ENCODE data around the gene REXO1.

REXO1 gene

GRCh38 chr19:1872807-1873523, 24.7 kb upstream of the REXO1 start:
- H3K27me3 Mint-ChIP-seq, result no peaks in the 10 kb centered on the region
- peaks cover 23 to 26% of the 10 kb centered on the region in 2 donors for H3K36me3 Mint-ChIP-seq
- peaks cover 14 to 44% of the 10 kb centered on the region in 2 donors for H3K4me1 Mint-ChIP-seq
- H3K27ac Mint-ChIP-seq, result peak overlapping the region; percentile 47
- H3K4me3 Mint-ChIP-seq, result peak overlapping the region; percentile 29 to 37
- ATAC-seq (replicated peaks) (no peak), DNase-seq (no peak)
- no peaks in the 10 kb centered on the region for H3K9me3 Mint-ChIP-seq

DNA sequence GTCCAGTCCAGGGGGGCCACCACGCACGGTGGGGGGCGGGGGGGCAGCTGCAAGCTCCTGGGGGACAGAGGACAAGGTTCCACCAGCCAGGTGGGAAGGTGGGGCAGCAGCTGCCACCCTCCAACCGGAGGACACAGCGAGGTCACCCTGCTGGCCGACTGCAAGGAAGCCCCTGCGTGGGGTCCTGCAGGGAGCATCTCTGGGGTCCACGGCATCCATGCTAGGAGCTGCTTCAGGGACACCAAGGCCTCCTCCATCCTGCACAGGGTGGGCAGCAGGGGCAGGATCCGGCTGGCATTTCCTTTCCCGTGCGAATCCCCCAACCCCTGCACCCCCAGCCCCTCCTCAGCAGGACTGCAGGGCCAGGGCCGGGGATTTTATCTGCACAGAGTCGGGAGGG, 23.3 kb upstream of the REXO1 start:
- H3K27me3 Mint-ChIP-seq, result no peaks in the 10 kb centered on the region
- H3K4me1 Mint-ChIP-seq, result peaks cover 18 to 53% of the 10 kb centered on the region in 2 donors
- no peaks in the 10 kb centered on the region for H3K9me3 Mint-ChIP-seq
- H3K27ac Mint-ChIP-seq, result no peak overlapping the region
- no peak overlapping the region for H3K4me3 Mint-ChIP-seq
- no peak for ATAC-seq (replicated peaks)
- peaks cover 24 to 27% of the 10 kb centered on the region in 2 donors for H3K36me3 Mint-ChIP-seq
- DNase-seq, result no peak

DNA sequence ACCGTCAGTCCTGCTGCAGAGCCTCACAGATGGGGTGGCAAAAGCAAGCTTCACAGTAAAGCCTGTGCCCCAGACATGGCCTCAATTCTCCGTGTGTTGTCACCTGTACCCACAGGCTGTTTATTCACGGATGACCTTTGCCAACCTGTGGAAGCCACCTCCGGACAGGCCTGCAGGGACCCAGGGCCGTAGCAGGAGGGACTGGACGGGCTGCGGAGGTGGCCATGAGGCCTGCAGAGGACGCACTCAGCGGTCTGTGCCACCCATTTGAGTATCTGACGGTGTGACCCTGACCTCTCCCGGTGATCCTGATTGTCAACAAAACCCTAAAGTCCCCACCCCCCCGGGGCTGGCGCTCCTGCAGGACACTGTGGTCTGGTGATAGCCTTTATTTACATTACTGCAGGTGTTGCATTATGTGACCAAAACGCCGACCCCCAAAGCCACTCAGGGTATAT, 22.9 kb upstream of the REXO1 start:
- DNase-seq, result no peak
- peaks cover 24 to 27% of the 10 kb centered on the region in 2 donors for H3K36me3 Mint-ChIP-seq
- no peak overlapping the region for H3K4me3 Mint-ChIP-seq
- no peaks in the 10 kb centered on the region for H3K9me3 Mint-ChIP-seq
- H3K27ac Mint-ChIP-seq, result no peak overlapping the region
- ATAC-seq (replicated peaks), result no peak
- H3K4me1 Mint-ChIP-seq, result peaks cover 18 to 48% of the 10 kb centered on the region in 2 donors
- H3K27me3 Mint-ChIP-seq, result no peaks in the 10 kb centered on the region

DNA sequence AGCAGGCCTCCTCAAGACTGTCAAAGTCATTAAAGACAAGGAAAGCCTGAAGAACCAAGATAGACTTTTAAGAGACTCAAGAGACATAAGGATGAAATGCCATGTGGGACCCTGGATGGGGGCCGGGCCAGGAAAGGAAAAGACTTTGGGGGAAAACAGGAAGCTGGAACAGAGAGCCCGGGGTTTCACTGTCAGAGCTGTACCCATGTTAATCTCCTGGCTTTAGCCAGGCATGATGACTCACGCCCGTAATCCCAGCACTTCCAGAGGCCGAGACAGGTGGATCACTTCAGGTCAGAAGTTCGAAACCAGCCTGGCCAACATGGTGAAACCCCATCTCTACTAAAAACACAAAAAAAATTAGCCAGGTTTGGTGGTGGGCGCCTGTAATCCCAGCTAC, 20.7 kb upstream of the REXO1 start:
- peaks cover 18 to 21% of the 10 kb centered on the region in 2 donors for H3K36me3 Mint-ChIP-seq
- no peaks in the 10 kb centered on the region for H3K9me3 Mint-ChIP-seq
- no peaks in the 10 kb centered on the region for H3K27me3 Mint-ChIP-seq
- DNase-seq (no peak), ATAC-seq (replicated peaks) (no peak)
- H3K27ac Mint-ChIP-seq, result no peak overlapping the region
- H3K4me1 Mint-ChIP-seq, result peaks cover 15 to 44% of the 10 kb centered on the region in 2 donors
- no peak overlapping the region for H3K4me3 Mint-ChIP-seq

GRCh38 chr19:1867349-1867724, 19.1 kb upstream of the REXO1 start:
- ATAC-seq (replicated peaks) (no peak), DNase-seq (no peak)
- Mint-ChIP-seq H3K27me3 (no peaks in the 10 kb centered on the region), H3K27ac (no peak overlapping the region), H3K36me3 (peaks cover 11 to 13% of the 10 kb centered on the region in 2 donors), H3K4me3 (no peak overlapping the region), H3K4me1 (peaks cover 12 to 31% of the 10 kb centered on the region in 2 donors), H3K9me3 (no peaks in the 10 kb centered on the region)

DNA sequence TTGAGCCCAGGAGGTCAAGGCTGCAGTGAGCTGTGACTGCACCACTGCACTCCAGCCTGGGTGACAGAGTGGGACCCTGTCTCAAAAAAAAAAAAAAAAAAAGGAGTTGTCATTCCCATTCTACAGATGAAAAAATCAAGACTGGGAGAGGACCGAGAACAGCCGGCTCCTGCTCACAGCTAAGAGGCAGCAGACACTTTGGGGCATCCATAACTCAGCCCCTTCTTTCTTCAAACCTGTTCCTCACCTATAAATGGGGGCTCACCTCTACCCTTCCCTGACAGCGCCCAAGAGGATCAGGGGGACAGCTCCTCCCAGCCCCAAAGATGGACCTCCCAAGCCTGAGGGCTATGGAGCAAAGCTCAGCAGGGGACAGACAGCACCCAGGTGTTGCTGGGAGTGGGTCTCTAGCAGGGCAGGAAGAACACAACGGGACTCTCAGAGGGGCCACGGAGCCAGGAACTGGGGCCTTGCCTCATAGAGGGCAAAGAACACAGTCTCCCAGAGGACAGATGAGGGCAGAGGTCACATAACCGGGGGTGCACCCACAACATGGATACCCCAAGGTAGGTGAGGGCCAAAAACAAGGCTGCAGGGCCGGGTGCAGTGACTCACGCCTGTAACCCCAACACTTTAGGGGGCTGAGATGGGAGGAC, 18.5 kb upstream of the REXO1 start:
- Mint-ChIP-seq H3K9me3 (no peaks in the 10 kb centered on the region), H3K27ac (peak overlapping the region; percentile 88), H3K4me3 (no peak overlapping the region), H3K27me3 (no peaks in the 10 kb centered on the region), H3K4me1 (peaks cover 14 to 35% of the 10 kb centered on the region in 2 donors), H3K36me3 (peaks cover 12 to 15% of the 10 kb centered on the region in 2 donors)
- DNase-seq (no peak), ATAC-seq (replicated peaks) (no peak)

GRCh38 chr19:1865172-1866010, 17.1 kb upstream of the REXO1 start:
- H3K9me3 Mint-ChIP-seq, result no peaks in the 10 kb centered on the region
- H3K4me3 Mint-ChIP-seq, result peak overlapping the region; percentile 84 to 93
- H3K27me3 Mint-ChIP-seq, result no peaks in the 10 kb centered on the region
- peak overlapping the region; percentile 97 for H3K27ac Mint-ChIP-seq
- H3K36me3 Mint-ChIP-seq, result peaks cover 13 to 14% of the 10 kb centered on the region in 2 donors
- DNase-seq (no peak), ATAC-seq (replicated peaks) (no peak)
- peaks cover 21 to 45% of the 10 kb centered on the region in 2 donors for H3K4me1 Mint-ChIP-seq

GRCh38 chr19:1864480-1865171, 16.3 kb upstream of the REXO1 start:
- H3K27ac Mint-ChIP-seq, result peak overlapping the region; percentile 97
- H3K27me3 Mint-ChIP-seq, result no peaks in the 10 kb centered on the region
- peaks cover 11% of the 10 kb centered on the region in 2 donors for H3K36me3 Mint-ChIP-seq

DNA sequence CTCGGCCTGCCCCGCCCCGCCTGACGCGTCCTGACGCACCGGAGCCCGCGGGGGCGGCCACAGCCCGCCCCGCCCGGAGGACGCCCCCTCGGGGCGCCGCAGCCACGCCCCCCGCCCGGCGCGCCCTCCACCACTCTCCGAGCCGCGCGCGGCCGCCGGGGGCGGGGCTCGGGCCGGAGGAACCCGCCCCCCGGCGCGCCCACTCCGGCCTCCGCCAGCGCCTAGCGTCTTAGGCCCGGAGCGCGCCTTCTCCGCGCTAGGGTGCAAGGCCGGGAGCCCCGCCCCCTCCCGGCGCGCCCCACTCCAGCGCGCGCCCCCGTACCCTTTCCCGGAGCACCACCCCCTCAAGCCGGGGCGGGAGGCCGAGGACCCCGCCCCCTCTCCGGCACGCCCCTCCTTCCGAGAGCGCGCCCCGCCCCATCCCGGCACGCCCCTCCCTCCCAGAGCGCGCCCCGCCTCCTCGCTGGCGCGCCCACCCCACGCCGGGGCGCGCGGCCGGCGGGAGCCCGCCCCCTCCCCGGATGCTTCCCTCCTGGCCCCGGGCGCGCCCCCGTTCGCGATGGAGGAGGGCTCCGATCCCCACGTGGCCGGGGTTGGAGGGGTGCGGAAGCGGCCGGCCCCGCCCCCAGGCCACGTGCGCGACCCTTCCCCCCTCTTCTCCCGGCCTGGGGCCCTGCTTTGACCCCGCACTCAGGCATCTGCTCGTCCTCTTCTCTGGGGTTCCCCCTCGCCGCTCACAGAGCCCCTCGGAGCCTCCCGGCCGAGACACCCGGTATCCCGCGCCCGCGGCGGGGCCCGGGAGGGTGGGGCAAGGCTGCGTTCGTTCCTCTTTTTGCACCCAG, 15.6 kb upstream of the REXO1 start:
- Mint-ChIP-seq H3K4me3 (peak overlapping the region; percentile 84 to 93), H3K27me3 (no peaks in the 10 kb centered on the region), H3K36me3 (peaks cover 10 to 11% of the 10 kb centered on the region in 2 donors), H3K9me3 (no peaks in the 10 kb centered on the region), H3K27ac (peak overlapping the region; percentile 97), H3K4me1 (peaks cover 28 to 55% of the 10 kb centered on the region in 2 donors)
- DNase-seq (peak; percentile 90), ATAC-seq (replicated peaks) (peak; percentile 69 to 73)

More at GRCh38 chr19:1864480-1865171, 16.3 kb upstream of the REXO1 start:
- H3K9me3 Mint-ChIP-seq, result no peaks in the 10 kb centered on the region
- peak overlapping the region; percentile 84 to 93 for H3K4me3 Mint-ChIP-seq
- DNase-seq (peak; percentile 75), ATAC-seq (replicated peaks) (peak; percentile 54 to 55)
- peaks cover 21 to 48% of the 10 kb centered on the region in 2 donors for H3K4me1 Mint-ChIP-seq

- no peak for DNase-seq
- Mint-ChIP-seq H3K4me1 (peaks cover 33 to 61% of the 10 kb centered on the region in 2 donors), H3K4me3 (peak within 1 kb of the TSS; percentile 97 to 99), H3K27me3 (no peaks in the 10 kb centered on the region), H3K9me3 (no peaks in the 10 kb centered on the region), H3K27ac (peak within 1 kb of the TSS; percentile 98), H3K36me3 (peaks cover 8 to 11% of the 10 kb centered on the region in 2 donors)
- peak; percentile 3 to 5 for ATAC-seq (replicated peaks)
Measured at GRCh38 chr19:1863328-1863637, 15.0 kb upstream of the REXO1 start, which contains the start of gene KLF16. Gene KLF16, minus strand, starts transcription at chr19:1863579. Its CDS starts 82 bp downstream, at chr19:1863497.

DNA sequence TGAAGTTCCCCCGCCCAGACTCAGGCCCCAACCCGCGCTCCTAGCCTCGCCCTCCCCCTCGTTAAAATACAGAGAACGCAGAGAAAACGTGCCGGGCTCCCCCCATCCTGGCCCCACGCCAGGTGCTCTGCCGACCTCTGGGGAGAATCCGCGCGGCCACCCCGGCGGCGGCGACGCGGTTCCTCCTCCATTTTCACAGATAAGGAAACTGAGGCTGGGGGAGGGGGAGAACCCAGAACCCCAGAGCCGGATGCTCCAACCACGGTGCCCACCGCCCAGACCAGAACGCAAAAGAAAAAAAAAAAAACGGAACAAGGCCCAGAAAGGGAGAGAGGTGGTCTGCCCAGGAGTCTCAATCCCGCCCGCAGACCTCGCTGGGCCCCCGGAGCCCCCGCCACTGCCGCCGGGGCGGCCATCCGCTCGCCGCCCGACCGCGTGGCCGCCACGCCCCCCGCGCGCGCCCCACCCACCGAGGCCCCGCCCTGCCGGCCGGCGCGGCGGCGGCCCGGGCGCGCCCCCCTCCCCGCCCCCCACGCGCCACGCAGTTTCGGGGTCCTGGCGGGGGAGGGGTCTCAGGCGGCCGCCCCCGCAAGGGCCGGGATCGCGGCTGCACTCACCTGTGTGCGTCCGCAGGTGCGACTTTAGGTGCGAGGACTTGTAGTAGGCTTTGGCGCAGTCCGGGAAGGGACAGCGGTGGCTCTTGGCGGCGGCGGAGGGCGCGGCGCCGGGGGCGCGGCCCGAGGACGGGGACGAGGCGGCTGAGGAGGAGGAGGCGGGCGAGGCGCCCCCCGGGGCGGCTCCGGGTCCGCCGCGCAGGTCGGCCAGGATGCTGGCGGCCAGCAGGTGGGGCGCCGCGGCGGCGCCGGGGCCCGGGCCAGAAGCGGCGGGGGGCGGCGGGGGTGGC, 14.4 kb upstream of the REXO1 start:
- H3K9me3 Mint-ChIP-seq, result no peaks in the 10 kb centered on the region
- ATAC-seq (replicated peaks) (peak; percentile 1 to 3), DNase-seq (no peak)
- peaks cover 33 to 67% of the 10 kb centered on the region in 2 donors for H3K4me1 Mint-ChIP-seq
- no peaks in the 10 kb centered on the region for H3K27me3 Mint-ChIP-seq
- H3K36me3 Mint-ChIP-seq, result peaks cover 8 to 9% of the 10 kb centered on the region in 2 donors
- peak overlapping the region; percentile 97 to 99 for H3K4me3 Mint-ChIP-seq
- peak overlapping the region; percentile 98 for H3K27ac Mint-ChIP-seq

GRCh38 chr19:1862068-1862423, 13.8 kb upstream of the REXO1 start:
- Mint-ChIP-seq H3K4me1 (peaks cover 34 to 68% of the 10 kb centered on the region in 2 donors), H3K27ac (peak overlapping the region; percentile 98), H3K4me3 (peak overlapping the region; percentile 97 to 99), H3K36me3 (peaks cover 6 to 9% of the 10 kb centered on the region in 2 donors), H3K9me3 (no peaks in the 10 kb centered on the region), H3K27me3 (no peaks in the 10 kb centered on the region)
- no peak for DNase-seq
- no peak for ATAC-seq (replicated peaks)
